PC-9 (cell line): ENCODE measurements around the gene HOXC13. TPM values are rescaled to one million over a fixed set of nuclear protein-coding genes. Genes with fewer than 3 reads are reported as not detected.

ENCODE experiments used
- BruUV-seq: library from RNA; stranded (reverse); fragments of 400-500 nt; replicated peaks from 2 replicates; lab custom pipeline; 2021; lab: Mats Ljungman, UMichigan
- CTCF ChIA-PET: fragments of 300-600 bp; sonication (Branson Sonifier 250); formaldehyde crosslinking; loops from one replicate; lab custom pipeline; 2022; ENCODE audit warnings: antibody characterized with exemption; lab: Charles Lee
- POLR2A ChIA-PET: fragments of 300-600 bp; sonication (Branson Sonifier 250); formaldehyde crosslinking; loops from one replicate; lab custom pipeline; 2022; ENCODE audit warnings: antibody characterized with exemption; ENCODE audit not compliant: unreplicated experiment; lab: Charles Lee
- DNase-seq, 2 experiments: peaks; one replicate each; pipeline versions ENCODE4 v3.0.0 to v3.0.0-alpha.2; 2015 to 2022; ENCODE audit warnings: mixed read lengths in 1 of 2
- H2AFZ ChIP-seq: fragments of 200-600 bp; sonication (generic); 2 replicates; pipeline ENCODE4 v1.8.1; 2017; ENCODE audit warnings: antibody characterized with exemption
- H3F3A ChIP-seq: fragments of 200-600 bp; sonication (generic); 2 replicates; pipeline ENCODE4 v1.8.1; 2017; ENCODE audit warnings: antibody characterized with exemption, mild to moderate bottlenecking, low read depth; ENCODE audit not compliant: insufficient read depth
- H3K27ac ChIP-seq: fragments of 200-600 bp; sonication (generic); 2 replicates; pipeline ENCODE4 v1.6.1; 2016; ENCODE audit warnings: mixed run types
- H3K27me3 ChIP-seq: fragments of 200-600 bp; sonication (generic); 2 replicates; pipeline ENCODE4 v1.6.1; 2016; ENCODE audit warnings: low read depth, mixed run types; ENCODE audit not compliant: insufficient read depth
- H3K36me3 ChIP-seq: fragments of 200-600 bp; sonication (generic); 2 replicates; pipeline ENCODE4 v1.6.1; 2016; ENCODE audit warnings: low read depth, mixed run types
- H3K4me1 ChIP-seq: fragments of 200-600 bp; sonication (generic); replicated peaks from 2 replicates; pipeline ENCODE4 v1.6.1; 2016; ENCODE audit warnings: mixed run types; ENCODE audit not compliant: insufficient read depth
- H3K4me2 ChIP-seq: fragments of 200-600 bp; sonication (generic); 2 replicates; pipeline ENCODE4 v1.6.1; 2017; ENCODE audit warnings: mixed run types
- H3K4me3 ChIP-seq: fragments of 200-600 bp; sonication (generic); 2 replicates; pipeline ENCODE4 v1.6.1; 2016; ENCODE audit warnings: mixed run types
- H3K79me2 ChIP-seq: fragments of 200-600 bp; sonication (generic); 2 replicates; pipeline ENCODE4 v1.6.1; 2017; ENCODE audit warnings: low read depth, mixed run types
- H3K9me2 ChIP-seq: fragments of 200-600 bp; sonication (generic); 2 replicates; pipeline ENCODE4 v1.8.1; 2017; ENCODE audit warnings: mild to moderate bottlenecking; ENCODE audit not compliant: insufficient read depth
- H3K9me3 ChIP-seq: fragments of 200-600 bp; sonication (generic); 2 replicates; pipeline ENCODE4 v1.8.1; 2016; ENCODE audit warnings: low read depth; ENCODE audit not compliant: insufficient read depth
- H4K20me1 ChIP-seq: fragments of 200-600 bp; sonication (generic); 2 replicates; pipeline ENCODE4 v1.8.1; 2017; ENCODE audit not compliant: insufficient read depth
- CTCF ChIP-seq: fragments of 200-600 bp; sonication (generic); conservative IDR thresholded peaks from 2 replicates; pipeline ENCODE4 v1.6.1; 2017; ENCODE audit warnings: mixed run types, antibody characterized with exemption, mild to moderate bottlenecking, moderate library complexity
- EZH2 ChIP-seq: fragments of 200-600 bp; sonication (generic); IDR thresholded peaks from 2 replicates; pipeline ENCODE4 v1.8.0; 2017; ENCODE audit warnings: antibody characterized with exemption, low read depth
- intact Hi-C: fragments of 100-400 bp; cut with micrococcal nuclease; formaldehyde crosslinking; loops from one replicate; pipeline ENCODE4 v1.10.0; 2022; ENCODE audit not compliant: unreplicated experiment
- total RNA-seq: library from RNA; stranded (reverse); gene quantifications from 2 replicates; pipeline ENCODE4 v1.2.3, GENCODE V29; 2021

HOXC13 gene
- total RNA-seq, 1 experiment from 2014 or later: 1.8 TPM

GRCh38 chr12:53950437-53950773 is 11.8 kb downstream of the HOXC13 start:
- Histone ChIP-seq H3K9me3 (no peaks in the 10 kb centered on the region), H3K4me1 (peaks cover 23% of the 10 kb centered on the region), H3F3A (peaks cover 23% of the 10 kb centered on the region; the same call in 1 of the 2 replicates), H3K4me3 (no peak overlapping the region), H3K27me3 (no peaks in the 10 kb centered on the region), H3K36me3 (peaks cover 2% of the 10 kb centered on the region; the same call in 1 of the 2 replicates), H4K20me1 (no peaks in the 10 kb centered on the region), H3K27ac (no peak overlapping the region), H2AFZ (no peak overlapping the region), H3K79me2 (peaks cover 6% of the 10 kb centered on the region; the same call in 1 of the 2 replicates), H3K9me2 (no peaks in the 10 kb centered on the region), H3K4me2 (no peak overlapping the region)
- no TSS peak for BruUV-seq
- ChIA-PET CTCF (interaction anchor here (0.7 kb wide), 1 partner anchor 181 kb away, joined by 3 read pairs; no protein-coding TSS in a partner anchor), POLR2A (no interaction called here)
- intact Hi-C loops: loop anchor here (5.0 kb wide), 1 partner anchor 83 kb away; no protein-coding TSS in a partner anchor
- TF ChIP-seq CTCF: peak; percentile 29; the same call in 1 of the 2 replicates
- no peak for TF ChIP-seq EZH2
- DNase-seq: no peak

GRCh38 chr12:53950789-53951576 is 12.4 kb downstream of the HOXC13 start:
- Histone ChIP-seq H3K79me2 (peaks cover under 1% of the 10 kb centered on the region; the same call in 1 of the 2 replicates), H3K4me3 (no peak overlapping the region), H3K27me3 (no peaks in the 10 kb centered on the region), H3K4me2 (no peak overlapping the region), H3K4me1 (peaks cover 23% of the 10 kb centered on the region), H3K9me3 (no peaks in the 10 kb centered on the region), H3K9me2 (no peaks in the 10 kb centered on the region), H4K20me1 (no peaks in the 10 kb centered on the region), H3F3A (peaks cover 23% of the 10 kb centered on the region; the same call in 1 of the 2 replicates), H2AFZ (no peak overlapping the region), H3K27ac (no peak overlapping the region), H3K36me3 (no peaks in the 10 kb centered on the region; the same call in 1 of the 2 replicates)
- TF ChIP-seq CTCF: no peak
- TF ChIP-seq EZH2: no peak
- BruUV-seq: no TSS peak
- CTCF ChIA-PET: interaction anchor here (0.7 kb wide), 1 partner anchor 181 kb away, joined by 3 read pairs; no protein-coding TSS in a partner anchor
- POLR2A ChIA-PET: no interaction called here
- no peak for DNase-seq
- intact Hi-C loops: loop anchor here (5.0 kb wide), 1 partner anchor 84 kb away; no protein-coding TSS in a partner anchor

- Histone ChIP-seq H3K27ac (no peak overlapping the region), H3K4me3 (no peak overlapping the region), H3K4me1 (peaks cover 23% of the 10 kb centered on the region), H3K9me2 (no peaks in the 10 kb centered on the region), H2AFZ (no peak overlapping the region), H3K27me3 (no peaks in the 10 kb centered on the region), H4K20me1 (no peaks in the 10 kb centered on the region), H3K79me2 (no peaks in the 10 kb centered on the region), H3F3A (peaks cover 17% of the 10 kb centered on the region; the same call in 1 of the 2 replicates), H3K9me3 (no peaks in the 10 kb centered on the region), H3K4me2 (no peak overlapping the region), H3K36me3 (no peaks in the 10 kb centered on the region)
- POLR2A ChIA-PET: no interaction called here
- CTCF ChIA-PET: no interaction called here
- intact Hi-C loops: loop anchor here (2.0 to 5.0 kb wide), 3 partner anchors 84 to 205 kb away; no protein-coding TSS in a partner anchor
- BruUV-seq: no TSS peak
- DNase-seq: no peak
- TF ChIP-seq EZH2 (no peak), CTCF (no peak)
Measured at GRCh38 chr12:53951577-53952334, 13.1 kb downstream of the HOXC13 start.
